ENCODE measurements around the gene ATP8B1. TPM values are rescaled to one million over a fixed set of nuclear protein-coding genes. Genes with fewer than 3 reads are reported as not detected.

The ATP8B1 gene
- total RNA-seq, 1 donor from 2014 or later = 0.07 TPM

GRCh38 chr18:57630754-57631595, 172.1 kb downstream of the ATP8B1 start:
- Mint-ChIP-seq H3K4me1 (ENCODE audit: low read depth, unreplicated experiment) (peaks cover 4% of the 10 kb centered on the region), H3K36me3 (ENCODE audit: unreplicated experiment) (peaks cover 5% of the 10 kb centered on the region), H3K27ac (ENCODE audit: unreplicated experiment) (peak overlapping the region; percentile 89), H3K4me3 (ENCODE audit: unreplicated experiment) (peak overlapping the region; percentile 92), H3K9me3 (ENCODE audit: unreplicated experiment) (peaks cover 6% of the 10 kb centered on the region), H3K27me3 (ENCODE audit: unreplicated experiment) (peaks cover 3% of the 10 kb centered on the region)
- no peak for TF ChIP-seq CTCF (IDR thresholded peaks at IDR 0.05; ENCODE audit: partially characterized antibody, unreplicated experiment)
- no peak for DNase-seq

- H3K36me3 Mint-ChIP-seq (ENCODE audit: unreplicated experiment) = peaks cover 5% of the 10 kb centered on the region
- H3K4me3 Mint-ChIP-seq (ENCODE audit: unreplicated experiment) = peak overlapping the region; percentile 92
- peak; percentile 96 for DNase-seq
- H3K4me1 Mint-ChIP-seq (ENCODE audit: low read depth, unreplicated experiment) = peaks cover 4% of the 10 kb centered on the region
- H3K9me3 Mint-ChIP-seq (ENCODE audit: unreplicated experiment) = peaks cover 6% of the 10 kb centered on the region
- H3K27me3 Mint-ChIP-seq (ENCODE audit: unreplicated experiment) = peaks cover 3% of the 10 kb centered on the region
- no peak for TF ChIP-seq CTCF (IDR thresholded peaks at IDR 0.05; ENCODE audit: partially characterized antibody, unreplicated experiment)
- H3K27ac Mint-ChIP-seq (ENCODE audit: unreplicated experiment) = peak overlapping the region; percentile 89
Measured at GRCh38 chr18:57630002-57630753, 172.9 kb downstream of the ATP8B1 start.

- H3K27me3 Mint-ChIP-seq (ENCODE audit: unreplicated experiment) = peaks cover 3% of the 10 kb centered on the region
- H3K4me1 Mint-ChIP-seq (ENCODE audit: low read depth, unreplicated experiment) = peaks cover 4% of the 10 kb centered on the region
- no peak for TF ChIP-seq CTCF (IDR thresholded peaks at IDR 0.05; ENCODE audit: partially characterized antibody, unreplicated experiment)
- no peak for DNase-seq
- peaks cover 3% of the 10 kb centered on the region for H3K36me3 Mint-ChIP-seq (ENCODE audit: unreplicated experiment)
- no peak overlapping the region for H3K27ac Mint-ChIP-seq (ENCODE audit: unreplicated experiment)
- H3K4me3 Mint-ChIP-seq (ENCODE audit: unreplicated experiment) = peak overlapping the region; percentile 92
- peaks cover 4% of the 10 kb centered on the region for H3K9me3 Mint-ChIP-seq (ENCODE audit: unreplicated experiment)
Measured at GRCh38 chr18:57629422-57629821, 173.7 kb downstream of the ATP8B1 start.

- H3K9me3 Mint-ChIP-seq (ENCODE audit: unreplicated experiment) = peaks cover 3% of the 10 kb centered on the region
- no peak overlapping the region for H3K27ac Mint-ChIP-seq (ENCODE audit: unreplicated experiment)
- H3K4me1 Mint-ChIP-seq (ENCODE audit: low read depth, unreplicated experiment) = peaks cover 4% of the 10 kb centered on the region
- H3K4me3 Mint-ChIP-seq (ENCODE audit: unreplicated experiment) = no peak overlapping the region
- peaks cover 3% of the 10 kb centered on the region for H3K27me3 Mint-ChIP-seq (ENCODE audit: unreplicated experiment)
- DNase-seq = no peak
- no peaks in the 10 kb centered on the region for H3K36me3 Mint-ChIP-seq (ENCODE audit: unreplicated experiment)
- no peak for TF ChIP-seq CTCF (IDR thresholded peaks at IDR 0.05; ENCODE audit: partially characterized antibody, unreplicated experiment)
Measured at GRCh38 chr18:57627488-57627887, 175.6 kb downstream of the ATP8B1 start.

Measured in glutamatergic neuron (in vitro differentiated cells).